Breast epithelium (tissue), 4 donors: ENCODE results near the gene ZNF674. TPM values are rescaled to one million over a fixed set of nuclear protein-coding genes. Genes with fewer than 3 reads are reported as not detected.
"Not testable (repeated sequence)": the region's sequence is repeated elsewhere in the genome, so short reads cannot be mapped to it uniquely, and the experiment has no call there.

ENCODE experiments used
- DNase-seq, 2 donors: peaks; one replicate each; pipeline ENCODE4 v3.0.0-alpha.2; 2019; ENCODE audit warnings: low spot score in 2 of 2
- H3K27ac ChIP-seq, 2 donors: fragments of 200-600 bp; sonication (generic) in 1 of 2; one replicate each; pipeline ENCODE4 v1.5.1; 2016 to 2019; ENCODE audit warnings: mild to moderate bottlenecking in 1 of 2
- H3K27me3 ChIP-seq, 2 donors: fragments of 200-600 bp; sonication (generic) in 1 of 2; one replicate each; pipeline versions ENCODE4 v1.5.1 to v1.6.0; 2017 to 2019; ENCODE audit warnings: control low read depth in 1 of 2, mild to moderate bottlenecking in 1 of 2
- H3K36me3 ChIP-seq: fragments of 200-600 bp; one replicate; pipeline ENCODE4 v1.5.1; 2019
- H3K4me1 ChIP-seq, 2 donors: fragments of 200-600 bp; sonication (generic); one replicate each; pipeline ENCODE4 v1.5.1; 2016 to 2019; ENCODE audit warnings: control low read depth in 1 of 2
- H3K4me3 ChIP-seq, 3 donors: fragments of 200-600 bp; sonication (generic); 1 replicate in 2 of 3; 2 replicates in 1 of 3; pipeline ENCODE4 v1.5.1; 2016 to 2019; ENCODE audit warnings: mild to moderate bottlenecking in 3 of 3, moderate library complexity in 2 of 3
- H3K9me3 ChIP-seq, 2 donors: fragments of 200-600 bp; sonication (generic) in 1 of 2; one replicate each; pipeline ENCODE4 v1.5.1; 2016 to 2019; ENCODE audit warnings: control low read depth in 1 of 2
- CTCF ChIP-seq, 3 donors: fragments of 450-650 bp; IDR thresholded peaks; one replicate each; pipeline ENCODE4 v1.5.1; 2016 to 2017; ENCODE audit warnings: antibody characterized with exemption in 3 of 3, mild to moderate bottlenecking in 3 of 3, moderate library complexity in 3 of 3
- POLR2A ChIP-seq: fragments of 450-650 bp; IDR thresholded peaks from one replicate; pipeline ENCODE4 v1.6.1; 2016; ENCODE audit warnings: antibody characterized with exemption, mild to moderate bottlenecking, moderate library complexity
- POLR2AphosphoS5 ChIP-seq, 3 donors: sonication (generic); formaldehyde crosslinking; IDR thresholded peaks; one replicate each; pipeline ENCODE4 v1.6.1; 2017; ENCODE audit warnings: antibody characterized with exemption in 3 of 3
- intact Hi-C: fragments of 100-400 bp; cut with DNase I; formaldehyde crosslinking; loops from one replicate; pipeline ENCODE4 v1.15.1; 2023; ENCODE audit warnings: low total_unique reads
- total RNA-seq, 3 donors: library from RNA; depleted of rRNA; stranded (reverse); fragments of >200 nt; gene quantifications; one replicate each; pipeline ENCODE4 v1.1.0, GENCODE V29; 2016

Gene ZNF674
- total RNA-seq, 3 donors from 2014 or later, result 2.6 to 7.3 (median 3.8) TPM

- H3K27me3 ChIP-seq, result peaks cover 0 to 18% of the 10 kb centered on the region in 2 donors
- DNase-seq, result no peak
- no peaks in the 10 kb centered on the region for H3K36me3 ChIP-seq
- no peak overlapping the region for H3K4me3 ChIP-seq
- H3K27ac ChIP-seq, result no peak overlapping the region
- H3K4me1 ChIP-seq, result no peaks in the 10 kb centered on the region
- H3K9me3 ChIP-seq, result no peaks in the 10 kb centered on the region
- no peak for TF ChIP-seq CTCF (IDR thresholded peaks at IDR 0.05)
- TF ChIP-seq POLR2A, result no peak
- no peak for TF ChIP-seq POLR2AphosphoS5 (IDR thresholded peaks at IDR 0.05)
- intact Hi-C loops, result no loop called here
Measured at GRCh38 chrX:46543441-46543840, 1.8 kb downstream of the ZNF674 start.

GRCh38 chrX:46531442-46531841 is 13.8 kb downstream of the ZNF674 start:
- no peak for TF ChIP-seq POLR2AphosphoS5 (IDR thresholded peaks at IDR 0.05)
- TF ChIP-seq POLR2A, result no peak
- no peak for TF ChIP-seq CTCF (IDR thresholded peaks at IDR 0.05)
- intact Hi-C loops, result no loop called here
- Histone ChIP-seq H3K36me3 (no peaks in the 10 kb centered on the region), H3K27me3 (peaks cover 0 to 12% of the 10 kb centered on the region in 2 donors), H3K4me1 (no peaks in the 10 kb centered on the region), H3K9me3 (no peaks in the 10 kb centered on the region), H3K27ac (no peak overlapping the region), H3K4me3 (no peak overlapping the region)
- no peak for DNase-seq

- DNase-seq, H3K4me1 ChIP-seq, H3K27me3 ChIP-seq, H3K9me3 ChIP-seq, H3K27ac ChIP-seq, H3K4me3 ChIP-seq, intact Hi-C loops, H3K36me3 ChIP-seq: not testable (repeated sequence)
Measured at GRCh38 chrX:46530404-46530908, 14.8 kb downstream of the ZNF674 start.

GRCh38 chrX:46529740-46530403 is 15.3 kb downstream of the ZNF674 start:
- H3K36me3 ChIP-seq, H3K4me1 ChIP-seq, DNase-seq, H3K27me3 ChIP-seq, intact Hi-C loops, H3K27ac ChIP-seq, H3K4me3 ChIP-seq, H3K9me3 ChIP-seq: not testable (repeated sequence)

- intact Hi-C loops, H3K27me3 ChIP-seq: not testable (repeated sequence)
Measured at GRCh38 chrX:46528640-46529039, 16.6 kb downstream of the ZNF674 start.

GRCh38 chrX:46506076-46506475 is 39.1 kb downstream of the ZNF674 start:
- intact Hi-C loops, result no loop called here
- Histone ChIP-seq H3K27me3 (peaks cover 0 to 4% of the 10 kb centered on the region in 2 donors), H3K36me3 (no peaks in the 10 kb centered on the region), H3K4me3 (no peak overlapping the region), H3K4me1 (no peaks in the 10 kb centered on the region), H3K9me3 (peaks cover 3 to 37% of the 10 kb centered on the region in 2 donors), H3K27ac (no peak overlapping the region)
- no peak for DNase-seq
- no peak for TF ChIP-seq POLR2A
- no peak for TF ChIP-seq CTCF (IDR thresholded peaks at IDR 0.05)
- TF ChIP-seq POLR2AphosphoS5 (IDR thresholded peaks at IDR 0.05), result no peak

More at GRCh38 chrX:46528640-46529039, 16.6 kb downstream of the ZNF674 start:
- H3K27ac ChIP-seq, H3K36me3 ChIP-seq, H3K4me1 ChIP-seq, H3K9me3 ChIP-seq, DNase-seq, H3K4me3 ChIP-seq: not testable (repeated sequence)
